Retinal pigment epithelial cell (primary cell): ENCODE data around the gene CAMKK2.
"Not testable (repeated sequence)": the region's sequence is repeated elsewhere in the genome, so short reads cannot be mapped to it uniquely, and the experiment has no call there.

Source experiments
- DNase-seq: peaks from one replicate; pipeline ENCODE4 v3.0.0-alpha.2; 2010; ENCODE audit warnings: low read depth
- H3K4me3 ChIP-seq: 2 replicates; pipeline ENCODE4 v1.5.1; 2011; ENCODE audit warnings: mild to moderate bottlenecking, low read length, control low read depth, moderate library complexity
- CTCF ChIP-seq: conservative IDR thresholded peaks from 2 replicates; pipeline ENCODE4 v1.5.1; 2011; ENCODE audit warnings: low read depth, low read length, control low read depth, inconsistent platforms

CAMKK2 gene

DNA sequence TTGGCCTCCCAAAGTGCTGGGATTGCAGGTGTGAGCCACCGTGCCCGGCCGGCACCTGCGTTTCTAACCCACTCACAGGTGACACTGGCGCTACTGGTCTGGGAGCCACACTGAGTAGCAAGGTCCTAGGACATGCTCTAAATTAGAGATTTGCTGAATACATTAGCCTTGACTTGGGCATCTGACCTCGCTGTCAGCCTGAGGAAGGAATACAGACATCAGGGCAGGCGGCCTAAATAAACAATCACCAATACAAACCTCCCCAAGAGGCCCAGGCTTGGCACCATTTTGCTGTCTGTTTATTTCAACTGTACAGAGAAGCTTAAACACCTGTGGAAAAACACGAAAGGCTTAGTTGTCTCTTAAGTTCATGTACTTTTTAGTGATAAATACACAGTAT lies 59.1 kb downstream of the CAMKK2 start:
- no peak for TF ChIP-seq CTCF
- no peak for DNase-seq
- no peak overlapping the region for H3K4me3 ChIP-seq

GRCh38 chr12:121236776-121237175 lies 59.7 kb downstream of the CAMKK2 start:
- TF ChIP-seq CTCF: no peak
- no peak for DNase-seq
- no peak overlapping the region for H3K4me3 ChIP-seq

- no peak overlapping the region for H3K4me3 ChIP-seq
- no peak for DNase-seq
- no peak for TF ChIP-seq CTCF
Observed at GRCh38 chr12:121233628-121234020, 62.9 kb downstream of the CAMKK2 start.

- H3K4me3 ChIP-seq: no peak overlapping the region
- no peak for TF ChIP-seq CTCF
- no peak for DNase-seq
Observed at GRCh38 chr12:121232977-121233627, 63.4 kb downstream of the CAMKK2 start.

DNA sequence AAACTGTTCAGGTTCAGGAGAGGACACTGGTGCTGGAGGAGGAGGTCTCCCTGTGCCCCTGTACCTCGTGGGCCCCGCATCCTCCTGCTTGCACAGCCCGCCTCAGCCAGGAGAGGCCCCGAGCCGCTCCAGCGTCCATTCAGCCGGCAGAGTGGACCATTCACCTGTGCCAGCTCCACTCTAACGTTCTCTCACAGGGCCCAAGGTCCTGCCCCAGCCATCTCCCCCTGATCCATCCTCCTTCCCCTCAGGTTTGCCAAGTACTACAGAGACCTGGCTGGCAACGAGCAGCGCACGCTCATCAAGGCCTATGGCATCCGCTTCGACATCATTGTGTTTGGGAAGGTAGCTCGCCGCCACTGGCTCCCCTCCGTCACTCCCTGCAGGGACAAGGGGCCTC lies 64.3 kb downstream of the CAMKK2 start:
- TF ChIP-seq CTCF: no peak
- no peak overlapping the region for H3K4me3 ChIP-seq
- DNase-seq: no peak

- no peak overlapping the region for H3K4me3 ChIP-seq
- no peak for DNase-seq
- TF ChIP-seq CTCF: no peak
Observed at GRCh38 chr12:121230538-121230907, 66.0 kb downstream of the CAMKK2 start.

DNA sequence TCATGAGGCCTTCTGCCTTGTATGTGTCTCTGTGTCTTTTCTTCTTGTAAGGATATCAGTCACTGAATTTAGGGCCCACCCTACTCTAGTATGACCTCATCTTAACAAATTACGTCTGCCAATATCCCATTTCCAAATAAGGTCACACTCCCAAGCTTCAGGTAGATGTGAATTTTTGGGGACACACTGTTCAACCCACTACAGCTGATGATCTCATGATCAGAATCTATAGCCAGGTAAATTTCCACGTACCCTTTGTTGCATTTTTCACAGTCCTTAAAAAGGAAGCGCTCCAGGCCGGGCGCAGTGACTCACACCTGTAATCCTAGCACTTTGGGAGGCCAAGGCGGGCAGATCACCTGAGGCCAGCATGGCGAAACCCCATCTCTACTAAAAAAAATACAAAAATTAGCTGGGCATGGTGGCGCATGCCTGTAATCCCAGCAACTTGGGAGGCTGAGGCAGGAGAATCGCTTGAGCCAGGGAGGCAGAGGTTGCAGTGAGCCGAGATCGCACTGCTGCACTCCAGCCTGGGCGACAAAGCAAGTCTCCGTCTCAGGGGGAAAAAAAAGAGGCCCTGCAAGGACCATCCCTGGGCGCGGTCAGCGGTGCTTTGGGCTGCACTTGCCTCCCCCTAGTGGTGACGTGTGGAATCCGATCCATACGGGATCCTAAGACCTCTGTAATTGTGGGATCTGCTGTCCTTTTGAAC lies 66.5 kb downstream of the CAMKK2 start:
- not testable (repeated sequence) for H3K4me3 ChIP-seq
- DNase-seq: peak; percentile 28
- TF ChIP-seq CTCF: peak; percentile 89
